SK-N-SH (cell line): ENCODE data around the gene WIPF3.

Source experiments
- CTCF ChIP-seq: fragments of 200-600 bp; sonication (generic); IDR thresholded peaks from 2 replicates; pipeline ENCODE4 v1.6.1; 2017; ENCODE audit warnings: antibody characterized with exemption, mild to moderate bottlenecking, moderate library complexity
- MAX ChIP-seq: IDR thresholded peaks from 2 replicates; pipeline ENCODE4 v1.4.0; 2012; ENCODE audit warnings: low read depth
- MXI1 ChIP-seq: IDR thresholded peaks from 2 replicates; pipeline ENCODE4 v1.6.1; 2012; ENCODE audit warnings: mild to moderate bottlenecking, low read depth, low read length, improper control_type of control experiment
- RCOR1 ChIP-seq: fragments of 150-350 bp; IDR thresholded peaks from 2 replicates; pipeline ENCODE4 v1.6.1; 2017; ENCODE audit warnings: antibody characterized with exemption, low read length
- RXRA ChIP-seq: IDR thresholded peaks from 2 replicates; pipeline ENCODE4 v1.4.0; 2012; ENCODE audit warnings: low read depth, mild to moderate bottlenecking, borderline replicate concordance
- TAF1 ChIP-seq: IDR thresholded peaks from 2 replicates; pipeline ENCODE4 v1.6.1; 2012; ENCODE audit warnings: low read depth, mild to moderate bottlenecking, low read length, moderate library complexity, borderline replicate concordance
- TCF12 ChIP-seq: IDR thresholded peaks from 2 replicates; pipeline ENCODE4 v1.4.0; 2012
- ZBTB33 ChIP-seq: IDR thresholded peaks from 2 replicates; pipeline ENCODE4 v1.4.0; 2012; ENCODE audit warnings: low read depth, borderline replicate concordance

GRCh38 chr7:29921404-29922010, 115.2 kb downstream of the WIPF3 start:
- no peak for TF ChIP-seq ZBTB33
- TF ChIP-seq CTCF, result peak; percentile 99
- TF ChIP-seq RCOR1, result peak; percentile 62; the same call in 1 of the 2 replicates
- TF ChIP-seq MAX, result no peak
- no peak for TF ChIP-seq RXRA
- TF ChIP-seq MXI1, result peak; percentile 44; the same call in 1 of the 2 replicates
- no peak for TF ChIP-seq TCF12
- TF ChIP-seq TAF1, result no peak
